Measurements from ENCODE around the gene SAMD9L.
"Not testable (repeated sequence)": the region's sequence is repeated elsewhere in the genome, so short reads cannot be mapped to it uniquely, and the experiment has no call there.

Gene SAMD9L

GRCh38 chr7:93145354-93145753 lies 2.8 kb downstream of the SAMD9L start:
- DNase-seq, result no peak

GRCh38 chr7:93142127-93142526 lies 6.1 kb downstream of the SAMD9L start:
- DNase-seq, result no peak

- DNase-seq, result no peak
These were observed 7.5 kb downstream of the SAMD9L start for GRCh38 chr7:93140582-93141191.

- no peak for DNase-seq
These were observed 9.6 kb downstream of the SAMD9L start for GRCh38 chr7:93138576-93138975.

GRCh38 chr7:93133005-93133404 lies 15.2 kb downstream of the SAMD9L start:
- DNase-seq, result no peak

- no peak for DNase-seq
These were observed 16.0 kb downstream of the SAMD9L start for GRCh38 chr7:93132216-93132615.

GRCh38 chr7:93126954-93127353 lies 21.2 kb downstream of the SAMD9L start:
- DNase-seq, result not testable (repeated sequence)

GRCh38 chr7:93123532-93123931 lies 24.7 kb downstream of the SAMD9L start:
- DNase-seq, result not testable (repeated sequence)

- DNase-seq, result no peak
These were observed 27.3 kb downstream of the SAMD9L start for GRCh38 chr7:93120592-93121549.

- DNase-seq, result no peak
These were observed 28.8 kb downstream of the SAMD9L start for GRCh38 chr7:93119191-93119905.

GRCh38 chr7:93117852-93118530 lies 30.2 kb downstream of the SAMD9L start, which contains the start of gene SAMD9:
SAMD9 (minus strand) TSS chr7:93117979; CDS start chr7:93106097, 11,882 bp downstream.
- DNase-seq, result peak; percentile 61

- no peak for DNase-seq
These were observed 30.9 kb downstream of the SAMD9L start for GRCh38 chr7:93117327-93117726.

GRCh38 chr7:93115796-93116195 lies 32.4 kb downstream of the SAMD9L start:
- no peak for DNase-seq

GRCh38 chr7:93108003-93108402 lies 40.2 kb downstream of the SAMD9L start:
- DNase-seq, result no peak

GRCh38 chr7:93097388-93097787 lies 50.8 kb downstream of the SAMD9L start:
- no peak for DNase-seq

- DNase-seq, result no peak
These were observed 55.3 kb downstream of the SAMD9L start for GRCh38 chr7:93092757-93093370.

Data from NCI-H1436 (cell line).